ENCODE measurements around the gene ZNF414.

GRCh38 chr19:8468761-8469373 is 45.1 kb downstream of the ZNF414 start:
- TF ChIP-seq CTCF (conservative IDR thresholded peaks at IDR 0.05) (no peak), EZH2 (IDR thresholded peaks at IDR 0.05; ENCODE audit: low read depth) (no peak)
